GM18502 (cell line): Measurements from ENCODE around the gene DRD4.

ENCODE experiments used
- ATAC-seq: cut with Tn5 transposase; IDR thresholded peaks from one replicate; pipeline ENCODE4 v1.9.1; 2021; ENCODE audit warnings: mild to moderate bottlenecking; ENCODE audit not compliant: unreplicated experiment, poor library complexity

DRD4 gene

GRCh38 chr11:620935-621814 lies 15.9 kb upstream of the DRD4 start:
- ATAC-seq, result no peak

- no peak for ATAC-seq
Measured at GRCh38 chr11:621838-622237, 15.2 kb upstream of the DRD4 start.

- no peak for ATAC-seq
Measured at GRCh38 chr11:623349-623869, 13.7 kb upstream of the DRD4 start.

GRCh38 chr11:623999-624704 lies 12.9 kb upstream of the DRD4 start:
- no peak for ATAC-seq

DNA sequence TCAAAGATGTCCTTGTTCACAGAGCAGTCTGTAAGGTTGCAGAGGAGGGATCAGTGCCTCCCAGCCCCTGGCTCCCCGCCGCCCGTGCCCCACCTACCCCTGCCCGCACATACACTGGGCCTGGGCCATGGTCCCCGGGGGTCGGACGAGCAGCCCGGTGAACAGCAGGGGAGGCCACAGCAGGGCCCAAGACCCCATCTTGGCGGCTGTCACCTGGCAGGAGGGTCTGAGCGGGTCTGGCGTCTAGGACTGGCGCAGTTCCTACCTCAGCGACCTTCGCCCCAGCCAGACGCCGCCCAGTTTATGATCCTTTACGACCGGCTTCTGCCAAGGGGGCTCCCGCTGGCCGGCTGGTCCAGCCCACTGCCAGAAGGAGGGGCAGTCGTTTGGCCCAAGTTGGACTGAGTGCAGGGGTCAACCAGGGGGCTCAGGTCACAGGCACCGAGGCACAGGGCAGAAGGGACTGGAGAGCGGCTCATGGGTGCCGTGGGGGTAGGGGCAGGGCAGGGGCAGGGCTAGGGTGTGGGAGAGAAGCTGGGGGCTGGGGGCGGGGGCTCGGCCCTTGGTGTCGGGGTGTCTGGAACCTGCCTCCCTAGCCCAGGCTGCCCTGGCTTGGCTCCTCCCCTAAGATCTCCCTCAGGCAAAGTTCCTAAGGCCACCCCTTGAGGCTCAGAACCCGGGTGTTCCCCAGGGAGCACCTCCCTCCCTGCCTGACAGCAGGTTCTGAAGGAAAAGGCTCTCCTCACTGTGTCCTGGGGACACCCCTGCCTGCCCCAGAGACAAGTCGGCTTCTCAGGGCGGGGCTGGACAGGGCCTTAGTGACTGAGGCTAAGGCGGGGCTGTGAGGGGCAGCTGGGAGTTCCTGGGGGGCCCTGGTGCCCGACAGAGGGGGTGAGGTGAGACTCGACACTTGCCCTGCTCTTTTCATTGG lies 12.1 kb upstream of the DRD4 start, which contains the start of gene CDHR5:
Gene CDHR5 (minus strand): TSS at position 251 of the 931 bp plus-strand sequence. CDS start 53 bp downstream, at position 198.
- ATAC-seq, result no peak

DNA sequence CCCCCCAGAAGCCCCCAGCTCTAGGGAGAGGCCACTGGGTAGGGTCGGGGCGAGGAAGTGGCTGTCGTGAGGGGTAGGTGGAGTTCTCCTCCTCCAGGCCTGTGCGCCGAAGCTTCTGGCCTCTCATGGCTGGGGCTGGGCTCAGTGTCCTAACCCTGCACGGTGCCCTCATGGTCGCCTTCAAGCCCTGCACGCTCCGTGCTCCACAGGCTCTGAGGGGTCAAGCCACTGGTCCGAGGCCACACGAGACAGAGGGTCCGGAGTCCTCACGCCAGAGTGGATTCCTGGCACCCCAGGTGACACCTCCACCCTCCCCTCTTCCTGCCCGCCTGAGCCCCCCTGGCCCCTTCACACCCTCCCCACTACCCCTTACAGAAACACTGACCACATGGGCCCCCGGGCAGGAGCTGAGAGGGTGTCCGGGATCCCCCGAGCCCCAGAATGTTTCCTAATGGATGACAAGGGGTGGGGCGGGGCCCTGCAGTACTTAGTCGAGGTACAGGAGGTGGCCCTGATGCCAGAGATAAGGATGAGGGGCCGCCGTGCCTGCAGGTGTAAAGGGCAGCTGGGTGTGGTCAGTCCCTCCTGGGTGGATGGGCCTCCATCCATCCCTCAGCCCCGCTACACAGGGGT lies 11.3 kb upstream of the DRD4 start:
- no peak for ATAC-seq

GRCh38 chr11:626475-627307 lies 10.4 kb upstream of the DRD4 start, which contains the start of gene SCT:
TSS of gene SCT (minus strand) at chr11:627181. CDS start at chr11:627143, 38 bp downstream.
- ATAC-seq, result no peak

- no peak for ATAC-seq
Measured at GRCh38 chr11:627308-627576, 9.8 kb upstream of the DRD4 start.

- ATAC-seq, result no peak
Measured at GRCh38 chr11:628056-628455, 9.0 kb upstream of the DRD4 start.

- ATAC-seq, result no peak
Measured at GRCh38 chr11:629237-629583, 7.9 kb upstream of the DRD4 start.

GRCh38 chr11:630871-631270 lies 6.2 kb upstream of the DRD4 start:
- ATAC-seq, result no peak

GRCh38 chr11:635945-636510 lies 1.0 kb upstream of the DRD4 start:
- no peak for ATAC-seq

DNA sequence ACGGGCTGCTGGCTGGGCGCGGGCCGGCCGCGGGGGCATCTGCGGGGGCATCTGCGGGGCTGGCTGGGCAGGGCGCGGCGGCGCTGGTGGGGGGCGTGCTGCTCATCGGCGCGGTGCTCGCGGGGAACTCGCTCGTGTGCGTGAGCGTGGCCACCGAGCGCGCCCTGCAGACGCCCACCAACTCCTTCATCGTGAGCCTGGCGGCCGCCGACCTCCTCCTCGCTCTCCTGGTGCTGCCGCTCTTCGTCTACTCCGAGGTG lies 194 bp downstream of the DRD4 start:
- no peak for ATAC-seq

DNA sequence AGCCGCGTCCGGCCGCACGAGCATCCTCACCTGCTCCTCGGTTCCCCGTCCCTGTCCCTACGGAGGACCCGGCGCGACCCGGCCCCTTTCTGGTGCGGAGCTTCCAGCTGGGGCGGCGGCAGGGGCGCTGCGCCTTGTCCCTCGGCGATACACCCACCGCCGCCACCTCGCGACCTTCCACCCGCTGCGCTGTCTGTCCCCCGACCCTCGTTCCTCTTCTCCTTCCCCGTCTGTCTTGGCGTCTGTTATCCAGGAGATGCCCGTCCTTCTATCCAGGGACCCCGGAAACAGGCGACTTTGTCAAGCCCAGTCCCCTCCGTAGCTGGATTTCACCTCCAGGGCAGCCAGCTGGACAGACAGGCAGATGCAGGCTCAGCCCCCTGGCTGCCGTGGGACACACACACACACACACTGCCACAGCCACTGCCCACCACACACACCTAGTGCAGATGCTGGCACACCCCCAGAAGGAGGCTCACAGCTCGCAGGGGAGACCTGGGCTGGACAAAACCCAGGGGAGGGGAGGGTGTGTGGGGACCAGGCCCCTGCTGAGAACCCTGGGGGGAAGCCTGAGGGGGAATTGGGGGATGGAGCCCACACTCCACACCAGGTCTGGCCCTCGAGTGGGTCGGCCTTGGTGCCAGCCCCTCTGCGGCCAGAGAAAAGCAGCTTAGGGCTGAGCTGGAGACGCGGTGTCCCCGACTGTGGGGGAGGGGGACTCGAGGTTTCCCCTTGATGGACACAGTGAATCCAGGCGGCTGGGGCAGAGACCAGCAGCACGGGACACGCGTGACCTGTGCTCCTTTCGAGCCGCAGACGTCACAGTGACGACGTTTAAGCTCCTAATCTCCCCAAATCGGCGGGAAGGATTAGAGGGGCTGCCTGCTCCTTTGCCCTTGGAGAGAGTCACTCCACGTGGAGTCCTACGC lies 788 bp downstream of the DRD4 start:
- ATAC-seq, result no peak

DNA sequence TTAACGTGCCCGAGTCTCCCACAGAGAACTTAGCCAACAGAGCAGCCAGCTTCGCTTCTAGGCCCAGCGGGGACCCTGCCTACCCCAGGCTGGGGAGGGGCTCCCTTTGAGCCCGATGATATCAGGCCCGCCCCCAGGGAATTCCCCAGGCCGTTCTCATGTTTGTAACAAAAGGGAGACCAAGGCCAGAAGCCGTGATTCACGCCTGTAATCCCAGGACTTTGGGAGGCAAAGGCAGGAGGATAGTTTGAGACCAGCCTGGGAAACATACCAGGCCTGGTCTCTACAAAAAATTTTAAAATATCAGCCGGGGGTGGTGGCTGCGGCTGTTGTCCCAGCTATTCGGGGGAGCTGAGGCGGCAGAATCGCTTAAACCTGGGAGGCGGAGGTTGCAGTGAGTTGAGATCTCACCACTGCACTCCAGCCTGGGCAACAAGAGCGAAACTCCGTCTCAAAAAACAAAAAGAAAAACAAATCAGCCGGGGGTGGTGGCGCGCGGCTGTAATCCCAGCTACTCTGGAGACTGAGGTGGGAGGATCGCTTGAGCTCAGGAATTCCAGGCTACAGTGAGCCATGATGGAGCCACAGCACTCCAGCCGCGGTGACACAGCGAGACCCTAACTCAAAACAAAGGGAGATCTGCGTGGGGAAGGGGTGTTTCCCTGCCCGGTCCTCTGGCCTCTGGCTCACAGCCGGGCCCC lies 1.7 kb downstream of the DRD4 start:
- no peak for ATAC-seq

GRCh38 chr11:639332-639955 lies 2.4 kb downstream of the DRD4 start:
- ATAC-seq, result no peak
